H1 (cell line): ENCODE measurements around the gene PDGFD. TPM values are rescaled to one million over a fixed set of nuclear protein-coding genes. Genes with fewer than 3 reads are reported as not detected.

Experiments used
- CTCF ChIA-PET: fragments of 300-600 bp; sonication (Branson Sonifier 250); formaldehyde crosslinking; loops from one replicate; lab custom pipeline; 2021; ENCODE audit not compliant: partially characterized antibody; lab: Charles Lee
- POLR2A ChIA-PET: fragments of 300-600 bp; sonication (Branson Sonifier 250); formaldehyde crosslinking; loops from one replicate; lab custom pipeline; 2021; ENCODE audit warnings: inconsistent platforms; ENCODE audit not compliant: partially characterized antibody; lab: Charles Lee
- DNase-seq, 2 experiments: peaks; one replicate each; pipeline versions ENCODE4 v3.0.0 to v3.0.0-alpha.2; 2010 to 2022; ENCODE audit warnings: low spot score in 2 of 2, low read depth in 1 of 2, mixed read lengths in 1 of 2
- FAIRE-seq: peaks from 2 replicates; lab custom pipeline; 2011; peaks lifted over from hg19 to GRCh38; lab: Jason Lieb, UNC
- H2AFZ ChIP-seq: 2 replicates; pipeline ENCODE4 v1.8.1; 2012; ENCODE audit warnings: low read length, inconsistent platforms
- H2AK5ac ChIP-seq: 2 replicates; pipeline ENCODE4 v1.6.1; 2013; ENCODE audit warnings: low read depth, low read length
- H2BK120ac ChIP-seq: replicated peaks from 2 replicates; pipeline ENCODE3; 2013; ENCODE audit warnings: low read depth, low read length, inconsistent platforms
- H2BK12ac ChIP-seq: 2 replicates; pipeline ENCODE4 v1.6.1; 2013; ENCODE audit warnings: low read depth, low read length
- H2BK15ac ChIP-seq: 2 replicates; pipeline ENCODE4 v1.6.1; 2013; ENCODE audit warnings: low read length
- H2BK20ac ChIP-seq: 2 replicates; pipeline ENCODE4 v1.6.1; 2013; ENCODE audit warnings: low read length
- H2BK5ac ChIP-seq: 2 replicates; pipeline ENCODE4 v1.6.1; 2013; ENCODE audit warnings: low read depth, low read length
- H3K14ac ChIP-seq: 2 replicates; pipeline ENCODE4 v1.6.1; 2013; ENCODE audit warnings: inconsistent platforms; ENCODE audit not compliant: insufficient read length
- H3K18ac ChIP-seq: 2 replicates; pipeline ENCODE4 v1.6.1; 2013; ENCODE audit warnings: low read length; ENCODE audit errors: extremely low read depth
- H3K23ac ChIP-seq: 2 replicates; pipeline ENCODE4 v1.6.1; 2013; ENCODE audit warnings: inconsistent platforms; ENCODE audit not compliant: insufficient read length
- H3K23me2 ChIP-seq: 2 replicates; pipeline ENCODE4 v1.6.1; 2013; ENCODE audit warnings: low read depth, low read length
- H3K27ac ChIP-seq: 2 replicates; pipeline ENCODE4 v1.6.1; 2011; ENCODE audit warnings: low read depth, low read length, inconsistent platforms
- H3K27me3 ChIP-seq, 4 experiments: replicated peaks in 1 of 4; 1 replicate in 1 of 4; 2 replicates in 3 of 4; pipeline versions ENCODE4 v1.6.1 to v1.8.1; 2011 to 2013; ENCODE audit warnings: low read length in 3 of 4, mild to moderate bottlenecking in 3 of 4, inconsistent platforms in 2 of 4, mixed read lengths in 2 of 4, moderate library complexity in 1 of 4; ENCODE audit not compliant: control insufficient read depth in 3 of 4, insufficient read depth in 3 of 4; ENCODE audit errors: extremely low read depth in 1 of 4
- H3K36me3 ChIP-seq, 4 experiments: 2 replicates each; pipeline versions ENCODE4 v1.6.1 to v1.8.1; 2011 to 2013; ENCODE audit warnings: mild to moderate bottlenecking in 4 of 4, low read length in 3 of 4, moderate library complexity in 2 of 4, control low read depth in 1 of 4, inconsistent platforms in 1 of 4; ENCODE audit not compliant: insufficient read depth in 4 of 4, control insufficient read depth in 2 of 4
- H3K4ac ChIP-seq: replicated peaks from 2 replicates; pipeline ENCODE3; 2013; ENCODE audit warnings: low read length, low read depth, mixed read lengths, inconsistent platforms; ENCODE audit not compliant: insufficient read length
- H3K4me1 ChIP-seq, 4 experiments: replicated peaks in 1 of 4; 1 replicate in 1 of 4; 2 replicates in 3 of 4; pipeline versions ENCODE4 v1.6.1 to v1.8.1; 2011 to 2013; ENCODE audit warnings: low read length in 3 of 4, inconsistent platforms in 2 of 4, mixed read lengths in 1 of 4; ENCODE audit not compliant: insufficient read depth in 4 of 4, control insufficient read depth in 3 of 4
- H3K4me2 ChIP-seq, 2 experiments: 2 replicates each; pipeline versions ENCODE4 v1.6.1 to v1.8.1; 2011 to 2013; ENCODE audit warnings: low read depth in 2 of 2, low read length in 2 of 2, control low read depth in 1 of 2, inconsistent platforms in 1 of 2, mild to moderate bottlenecking in 1 of 2; ENCODE audit not compliant: insufficient read depth in 1 of 2
- H3K4me3 ChIP-seq, 4 experiments: fragments of 200-600, 300-600 bp in 1 of 4; sonication (generic), shearing (Covaris generic), sonication (Bioruptor Twin) in 1 of 4; 2 replicates each; pipeline versions ENCODE4 v1.5.1 to v1.8.1; 2011 to 2016; ENCODE audit warnings: low read length in 4 of 4, low read depth in 3 of 4, control low read depth in 2 of 4, inconsistent platforms in 2 of 4, mild to moderate bottlenecking in 2 of 4, mixed read lengths in 1 of 4, moderate library complexity in 1 of 4; ENCODE audit not compliant: insufficient read depth in 2 of 4; ENCODE audit errors: extremely low read depth in 1 of 4
- H3K56ac ChIP-seq: replicated peaks from 2 replicates; pipeline ENCODE3; 2013; ENCODE audit warnings: low read depth, mild to moderate bottlenecking, mixed read lengths, low read length, inconsistent platforms; ENCODE audit not compliant: insufficient read length
- H3K79me1 ChIP-seq: 2 replicates; pipeline ENCODE4 v1.6.1; 2013; ENCODE audit warnings: low read depth, low read length, control low read depth
- H3K79me2 ChIP-seq, 2 experiments: 2 replicates each; pipeline versions ENCODE4 v1.6.1 to v1.8.1; 2012 to 2013; ENCODE audit warnings: low read length in 2 of 2, mild to moderate bottlenecking in 2 of 2, inconsistent platforms in 1 of 2; ENCODE audit not compliant: insufficient read depth in 2 of 2, control insufficient read depth in 1 of 2
- H3K9ac ChIP-seq, 4 experiments: replicated peaks in 1 of 4; 1 replicate in 1 of 4; 2 replicates in 3 of 4; pipeline versions ENCODE4 v1.6.1 to v1.8.1; 2011 to 2013; ENCODE audit warnings: low read depth in 3 of 4, low read length in 3 of 4, control low read depth in 2 of 4, mild to moderate bottlenecking in 2 of 4, moderate library complexity in 2 of 4, inconsistent platforms in 1 of 4; ENCODE audit errors: extremely low read depth in 1 of 4
- H3K9me3 ChIP-seq, 2 experiments: 2 replicates each; pipeline versions ENCODE4 v1.6.1 to v1.8.1; 2012 to 2013; ENCODE audit warnings: mild to moderate bottlenecking in 2 of 2, moderate library complexity in 2 of 2, control low read depth in 1 of 2, inconsistent platforms in 1 of 2, low read depth in 1 of 2, low read length in 1 of 2, mixed read lengths in 1 of 2; ENCODE audit not compliant: insufficient read depth in 2 of 2
- H4K20me1 ChIP-seq, 2 experiments: replicated peaks in 1 of 2; 2 replicates each; pipeline versions ENCODE3 to v1.8.1; 2011 to 2013; ENCODE audit warnings: inconsistent platforms in 2 of 2, low read length in 2 of 2, mild to moderate bottlenecking in 1 of 2; ENCODE audit not compliant: insufficient read depth in 2 of 2, control insufficient read depth in 1 of 2
- H4K5ac ChIP-seq: 2 replicates; pipeline ENCODE4 v1.6.1; 2013; ENCODE audit warnings: low read length, low read depth, mixed read lengths, inconsistent platforms; ENCODE audit not compliant: insufficient read length
- H4K8ac ChIP-seq: 2 replicates; pipeline ENCODE4 v1.8.0; 2013; ENCODE audit warnings: mild to moderate bottlenecking, moderate library complexity, low read length, inconsistent platforms; ENCODE audit not compliant: insufficient read depth; ENCODE audit errors: extremely low read depth
- H4K91ac ChIP-seq: replicated peaks from 2 replicates; pipeline ENCODE3; 2013; ENCODE audit warnings: low read length, mixed read lengths, inconsistent platforms; ENCODE audit not compliant: insufficient read length
- BACH1 ChIP-seq: IDR thresholded peaks from 2 replicates; pipeline ENCODE4 v1.6.1; 2012; ENCODE audit warnings: low read length, improper control_type of control experiment
- FOSL1 ChIP-seq: IDR thresholded peaks from 2 replicates; pipeline ENCODE4 v1.6.1; 2011; ENCODE audit warnings: mild to moderate bottlenecking, low read depth, low read length, moderate library complexity; ENCODE audit not compliant: insufficient read depth
- WGBS, 2 experiments: shearing (Covaris generic) in 1 of 2; methylation state at CpG; one replicate each; pipeline versions ENCODE4 v1.1.6 to v1.1.7; 2013 to 2015; ENCODE audit warnings: low lambda C conversion rate in 2 of 2, mixed read lengths in 2 of 2, inconsistent platforms in 1 of 2, low coverage in 1 of 2, missing lambda C conversion rate in 1 of 2; ENCODE audit not compliant: insufficient replicate concordance in 2 of 2, insufficient coverage in 1 of 2, insufficient read length in 1 of 2; ENCODE audit errors: extremely low coverage in 1 of 2, missing lambda C conversion rate in 1 of 2; 5-methylcytosine and 5-hydroxymethylcytosine counted together
- polyA plus RNA-seq, 7 experiments: library from polyadenylated mRNA; depleted of rRNA in 3 of 7; stranded (reverse) in 5 of 7; unstranded in 2 of 7; fragments of >200 nt in 5 of 7; fragments of 200-250 nt in 2 of 7; gene quantifications; 1 replicate in 5 of 7; 2 replicates in 1 of 7; 4 replicates in 1 of 7; pipeline versions ENCODE4 v1.2.1 to v1.2.3, GENCODE V29; 2011 to 2013; ENCODE audit warnings: missing spikeins in 2 of 7, mixed read lengths in 2 of 7
- total RNA-seq: library from RNA; stranded (reverse); fragmentation: NEBNext Ultra II Directional; extraction: Animal tissue kit (Norgen Biotek cat#: 25700); gene quantifications from 2 replicates; pipeline ENCODE4 v1.2.1, GENCODE V29; 2021

PDGFD gene
- total and polyA plus RNA-seq, 2 of the 8 experiments (the other 6 are each of a cell fraction or from before 2014, with no cell fraction given): 1.1 to 3.9 TPM

- H3K23me2 ChIP-seq: no peaks in the 10 kb centered on the region
- H3K4me3 ChIP-seq: no peak overlapping the region
- no peak overlapping the region for H3K4me2 ChIP-seq
- no peak overlapping the region for H2BK12ac ChIP-seq
- no peak overlapping the region for H3K14ac ChIP-seq
- H2BK20ac ChIP-seq: no peak overlapping the region
- no peaks in the 10 kb centered on the region for H3K79me1 ChIP-seq
- 86% methylated on average over 1 of the region's 1 CpG; no CpG with 5 or more reads in 1 of the 2 experiments for WGBS, 2 experiments
- no peak overlapping the region for H4K91ac ChIP-seq
- no peak overlapping the region for H2AK5ac ChIP-seq
- H3K9ac ChIP-seq: no peak overlapping the region
- H2BK15ac ChIP-seq: no peak overlapping the region
- no peak overlapping the region for H3K18ac ChIP-seq
- H3K4me1 ChIP-seq: 0 out of 7 replicates have a peak, but pooled peaks cover 0 to 1% (median 0%) of the 10 kb centered on the region in 4 experiments
- FAIRE-seq: no peak
- no peak overlapping the region for H3K23ac ChIP-seq
- no peak overlapping the region for H3K27ac ChIP-seq
- H3K36me3 ChIP-seq: no peaks in the 10 kb centered on the region
- H3K56ac ChIP-seq: no peak overlapping the region
- CTCF ChIA-PET: no interaction called here
- H4K20me1 ChIP-seq: no peaks in the 10 kb centered on the region
- no peaks in the 10 kb centered on the region for H3K79me2 ChIP-seq
- POLR2A ChIA-PET: interaction anchor here (0.6 to 1.0 kb wide), 3 partner anchors 13 to 74 kb away, joined by 3 read pairs; no protein-coding TSS in a partner anchor
- no peak overlapping the region for H2AFZ ChIP-seq
- no peaks in the 10 kb centered on the region for H3K9me3 ChIP-seq
- H2BK5ac ChIP-seq: no peak overlapping the region
- no peak overlapping the region for H2BK120ac ChIP-seq
- H3K27me3 ChIP-seq: no peaks in the 10 kb centered on the region
- H4K5ac ChIP-seq: no peak overlapping the region
- no peak overlapping the region for H3K4ac ChIP-seq
- no peak overlapping the region for H4K8ac ChIP-seq
- DNase-seq: no peak
- no peak for TF ChIP-seq FOSL1
- TF ChIP-seq BACH1: no peak
These were observed 103.1 kb downstream of the PDGFD start for GRCh38 chr11:104060820-104061219.
